Measurements from ENCODE around the gene NR2C1.
"Not testable (repeated sequence)": the region's sequence is repeated elsewhere in the genome, so short reads cannot be mapped to it uniquely, and the experiment has no call there.

The NR2C1 gene

DNA sequence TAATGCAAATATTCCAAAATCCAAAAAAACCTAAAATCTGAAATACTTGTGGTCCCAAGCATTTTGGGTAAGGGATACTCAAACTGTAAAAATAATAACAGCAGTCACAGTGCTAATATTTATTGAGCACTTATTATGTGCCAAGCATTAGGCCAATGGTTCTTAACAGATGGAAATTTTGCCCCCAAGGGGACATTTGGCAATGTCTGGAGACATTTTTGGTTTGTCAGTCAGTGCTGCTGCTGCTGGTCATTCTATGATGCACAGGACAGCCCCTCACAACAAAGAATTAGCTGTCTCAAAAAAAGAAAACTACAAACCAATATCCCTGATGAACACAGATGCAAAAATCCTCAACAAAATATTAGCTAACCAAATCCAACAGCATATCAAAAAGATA lies 75.7 kb downstream of the NR2C1 start:
- no peak for DNase-seq

DNA sequence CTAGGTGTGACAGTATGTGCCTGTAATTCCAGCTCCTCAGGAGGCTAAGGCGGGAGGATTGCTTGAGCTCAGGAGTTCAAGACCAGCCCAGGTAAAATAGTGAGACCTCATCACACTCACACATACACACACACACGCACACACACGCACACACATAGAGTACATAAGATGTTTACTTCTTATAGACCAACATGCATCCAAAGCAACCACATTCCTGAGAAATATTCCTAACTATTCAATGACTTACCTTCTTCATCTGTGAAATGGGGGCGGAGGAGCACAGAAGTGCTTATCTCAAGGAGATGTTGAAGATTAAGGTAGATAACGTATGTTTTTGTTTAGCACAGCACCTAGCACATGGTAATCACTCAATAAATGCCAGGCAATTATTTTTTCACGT lies 76.4 kb downstream of the NR2C1 start:
- no peak for DNase-seq

- no peak for DNase-seq
Observed at GRCh38 chr12:94994312-94994711, 79.1 kb downstream of the NR2C1 start.

- DNase-seq: not testable (repeated sequence)
Observed at GRCh38 chr12:94993855-94994254, 79.6 kb downstream of the NR2C1 start.

DNA sequence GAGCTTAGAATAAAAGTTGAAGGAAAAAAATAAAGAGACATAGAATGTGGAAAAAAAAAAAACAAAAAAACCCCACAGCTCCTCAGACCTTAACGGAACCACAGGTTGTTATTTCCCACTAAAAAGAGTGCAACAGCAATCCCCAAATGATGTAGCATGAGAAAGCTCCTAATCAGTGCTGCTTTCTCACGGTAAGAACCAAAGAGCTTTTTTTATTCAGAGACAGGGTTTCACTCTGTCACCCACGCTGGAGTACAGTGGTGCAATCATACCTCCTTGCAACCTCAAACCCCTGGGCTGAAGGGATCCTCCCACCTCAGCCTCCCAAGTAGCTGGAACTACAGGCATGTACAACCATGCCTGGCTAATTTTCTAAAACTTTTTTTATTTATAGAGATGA lies 83.2 kb downstream of the NR2C1 start:
- DNase-seq: no peak

- DNase-seq: no peak
Observed at GRCh38 chr12:94988471-94988870, 84.9 kb downstream of the NR2C1 start.

DNA sequence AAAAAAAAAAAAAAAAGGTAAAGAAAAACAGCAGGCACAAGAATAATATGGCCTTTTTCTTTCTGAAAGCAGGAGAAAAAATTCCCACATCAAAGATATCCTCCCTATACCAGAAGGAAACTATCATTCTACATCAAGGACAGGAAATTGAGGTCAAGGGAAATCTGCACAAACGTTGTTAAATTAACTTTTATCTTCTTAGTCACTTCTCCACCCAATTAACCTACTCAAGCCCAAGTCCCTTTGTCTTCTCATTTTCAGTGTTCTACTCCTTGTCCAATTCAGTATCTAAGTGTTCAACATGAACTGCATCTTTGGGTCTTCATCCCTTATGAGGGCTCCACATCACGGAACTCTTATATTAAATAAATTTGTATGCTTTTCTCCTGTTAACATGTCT lies 85.6 kb downstream of the NR2C1 start:
- DNase-seq: no peak

DNA sequence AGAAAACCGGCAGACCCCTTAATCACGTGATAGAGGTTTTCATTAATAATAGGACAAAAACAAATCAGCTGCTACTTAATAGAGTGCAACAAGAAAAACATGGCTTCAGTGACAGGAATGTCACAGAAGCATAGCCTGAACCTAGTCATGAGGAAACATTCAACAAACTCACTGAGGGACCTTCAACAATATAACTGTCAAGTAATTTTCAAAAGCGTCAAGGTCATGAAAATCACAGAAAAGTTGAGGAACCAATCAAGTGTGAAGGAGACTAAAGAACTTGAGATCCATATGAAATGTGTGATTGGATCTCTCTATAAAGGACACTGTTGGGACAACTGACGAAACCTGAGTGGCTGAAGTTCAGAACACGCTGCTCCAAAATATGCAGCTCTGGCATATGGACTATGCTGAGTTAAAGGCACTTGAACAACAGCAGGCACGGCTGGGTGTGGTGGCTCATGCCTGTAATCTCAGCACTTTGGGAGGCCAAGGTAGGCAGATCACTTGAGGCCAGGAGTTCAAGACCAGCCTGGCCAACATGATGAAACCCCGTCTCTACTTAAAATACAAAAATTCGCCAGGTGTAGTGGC lies 86.2 kb downstream of the NR2C1 start:
- DNase-seq: no peak

- not testable (repeated sequence) for DNase-seq
Observed at GRCh38 chr12:94985099-94985498, 88.3 kb downstream of the NR2C1 start.

- DNase-seq: no peak
Observed at GRCh38 chr12:94983321-94983720, 90.1 kb downstream of the NR2C1 start.

- DNase-seq: no peak
Observed at GRCh38 chr12:94982456-94982855, 91.0 kb downstream of the NR2C1 start.

GRCh38 chr12:94980577-94980976 lies 92.8 kb downstream of the NR2C1 start:
- DNase-seq: no peak

DNA sequence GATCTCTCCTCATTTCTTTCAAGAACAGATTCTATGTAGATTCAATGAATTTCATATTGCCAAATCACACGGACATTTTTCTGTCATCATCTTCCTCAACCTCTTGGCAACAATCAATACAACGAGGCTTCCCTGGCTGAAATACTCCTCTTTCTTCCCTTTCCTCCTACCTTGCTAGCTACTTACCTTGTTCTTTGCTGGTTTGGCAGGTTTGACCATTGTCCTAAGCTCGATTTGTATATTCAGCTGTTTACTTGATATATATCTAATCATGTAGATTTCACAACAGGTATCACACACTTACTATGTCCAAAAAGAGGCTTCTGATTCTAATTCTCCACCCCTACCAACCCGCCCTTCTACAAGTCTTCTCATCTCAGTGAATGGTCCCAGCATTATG lies 93.5 kb downstream of the NR2C1 start:
- no peak for DNase-seq

DNA sequence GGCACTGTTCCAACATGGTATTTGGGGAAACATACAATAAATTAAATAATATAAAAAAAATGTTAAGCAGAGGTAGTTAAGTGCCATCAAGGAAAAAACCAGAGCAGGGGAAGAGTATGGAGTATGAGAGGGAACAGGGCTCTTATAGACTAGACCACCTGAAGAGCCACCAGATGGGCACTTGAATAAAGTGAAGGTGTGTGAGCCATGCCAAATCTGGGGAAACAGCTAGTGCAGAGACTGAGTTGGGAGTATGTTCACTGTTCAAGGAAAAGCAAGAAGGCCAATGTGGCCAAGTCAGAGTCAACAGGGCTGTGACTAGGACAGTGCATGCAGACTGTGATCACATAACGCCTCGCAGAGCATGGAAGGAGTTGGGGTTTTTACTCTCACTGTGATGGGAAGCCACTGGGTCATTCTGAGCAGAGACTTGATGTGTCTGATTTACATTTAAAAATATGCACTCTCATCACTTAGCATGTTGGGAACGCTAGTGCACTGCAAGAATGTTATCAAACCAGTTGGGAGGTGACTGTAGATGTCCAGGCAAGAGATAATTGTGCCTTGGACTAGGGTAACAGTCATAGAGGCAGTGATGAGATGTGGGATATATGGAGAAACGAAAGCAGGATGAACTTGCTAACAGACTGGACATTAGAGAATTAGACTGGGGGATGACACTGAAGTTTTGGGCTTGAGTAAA lies 95.5 kb downstream of the NR2C1 start:
- DNase-seq: no peak

DNA sequence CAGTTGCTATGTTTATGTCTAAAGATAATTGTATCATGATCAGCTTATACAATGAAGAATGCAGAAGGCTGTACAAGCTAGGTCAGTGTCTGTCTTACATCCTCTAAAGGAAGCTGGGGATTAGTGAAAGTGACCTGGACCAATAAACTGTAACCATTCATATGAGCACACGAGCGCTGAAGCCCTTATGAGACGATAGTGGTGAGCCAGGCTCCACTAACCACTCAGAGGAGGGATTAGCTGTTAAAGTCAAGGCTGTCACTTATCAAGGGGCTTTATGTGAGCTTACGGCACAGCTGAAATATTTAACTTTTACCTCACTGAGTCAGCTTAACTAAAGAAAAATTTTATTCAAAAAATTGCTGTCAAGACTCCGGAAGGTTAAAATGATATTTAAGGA lies 100.2 kb downstream of the NR2C1 start:
- DNase-seq: no peak

DNA sequence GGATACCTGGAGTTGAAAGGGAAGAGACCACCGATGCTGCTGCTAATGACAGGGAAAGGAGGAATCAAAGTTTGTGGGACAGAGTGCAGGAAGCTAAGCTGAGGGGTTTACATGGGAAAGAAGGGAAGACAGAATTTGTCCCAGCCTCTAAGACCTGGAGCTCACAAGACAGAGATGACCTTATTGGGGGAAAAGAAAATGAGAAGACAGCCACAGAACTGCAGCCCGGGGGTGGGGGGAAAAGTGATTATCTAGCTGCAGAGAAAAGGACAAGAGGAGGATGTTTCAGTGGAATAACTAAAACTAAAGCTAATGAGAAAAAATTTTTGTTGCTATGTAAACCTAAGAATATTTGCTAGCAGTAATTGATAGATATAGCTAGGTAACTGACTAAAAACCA lies 100.6 kb downstream of the NR2C1 start:
- DNase-seq: no peak

DNA sequence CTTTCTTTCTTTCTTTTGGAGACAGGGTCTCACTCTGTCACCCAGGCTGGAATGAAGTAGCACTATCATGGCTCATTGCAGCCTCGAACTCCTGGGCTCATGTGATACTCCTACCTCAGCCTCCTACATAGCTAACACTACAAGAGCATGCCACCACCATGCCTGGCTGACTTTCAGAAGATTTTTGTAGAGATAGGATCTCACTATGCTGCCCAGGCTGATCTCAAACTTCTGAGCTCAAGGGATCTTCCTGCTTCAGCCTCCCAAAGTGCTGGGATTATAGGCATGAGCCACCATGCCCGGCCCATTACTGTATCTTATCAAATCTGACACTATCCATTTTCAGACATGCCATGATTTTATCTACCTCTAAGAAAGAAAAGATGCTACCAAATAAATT lies 101.5 kb downstream of the NR2C1 start:
- DNase-seq: no peak

GRCh38 chr12:94970560-94970959 lies 102.9 kb downstream of the NR2C1 start:
- DNase-seq: no peak
